Stimulated activated CD4-positive, alpha-beta T cell treated with anti-CD3 and anti-CD28 coated beads, Interleukin-4, amount 100 ng/mL, for 4 hours (primary cell): ENCODE data around the gene SHLD2.
"Not testable (repeated sequence)": the region's sequence is repeated elsewhere in the genome, so short reads cannot be mapped to it uniquely, and the experiment has no call there.

ENCODE experiments used
- DNase-seq, 2 experiments: peaks; one replicate each; pipeline ENCODE4 v3.0.0-alpha.2; 2020

Gene SHLD2

GRCh38 chr10:87222789-87223188 is 127.8 kb downstream of the SHLD2 start:
- not testable (repeated sequence) for DNase-seq

- DNase-seq = not testable (repeated sequence)
Measured at GRCh38 chr10:87225148-87225547, 130.1 kb downstream of the SHLD2 start, which contains the start of gene NUTM2A. Gene NUTM2A (plus strand): TSS chr10:87225448. CDS start chr10:87225831, 383 bp downstream.

GRCh38 chr10:87228247-87228646 is 133.2 kb downstream of the SHLD2 start:
- DNase-seq = not testable (repeated sequence)

GRCh38 chr10:87229211-87229610 is 134.2 kb downstream of the SHLD2 start:
- DNase-seq = not testable (repeated sequence)

- not testable (repeated sequence) for DNase-seq
Measured at GRCh38 chr10:87234854-87235253, 139.8 kb downstream of the SHLD2 start.

- DNase-seq = not testable (repeated sequence)
Measured at GRCh38 chr10:87237244-87237643, 142.2 kb downstream of the SHLD2 start.

- not testable (repeated sequence) for DNase-seq
Measured at GRCh38 chr10:87239346-87239808, 144.4 kb downstream of the SHLD2 start.
